Cerebellar nuclear complex (tissue), 1 donor: ENCODE measurements around the gene RANBP1.

Source experiments
- DNase-seq, 2 experiments: peaks; one replicate each; lab custom pipeline; 2025; lab: John Stamatoyannopoulos, UW

Gene RANBP1

DNA sequence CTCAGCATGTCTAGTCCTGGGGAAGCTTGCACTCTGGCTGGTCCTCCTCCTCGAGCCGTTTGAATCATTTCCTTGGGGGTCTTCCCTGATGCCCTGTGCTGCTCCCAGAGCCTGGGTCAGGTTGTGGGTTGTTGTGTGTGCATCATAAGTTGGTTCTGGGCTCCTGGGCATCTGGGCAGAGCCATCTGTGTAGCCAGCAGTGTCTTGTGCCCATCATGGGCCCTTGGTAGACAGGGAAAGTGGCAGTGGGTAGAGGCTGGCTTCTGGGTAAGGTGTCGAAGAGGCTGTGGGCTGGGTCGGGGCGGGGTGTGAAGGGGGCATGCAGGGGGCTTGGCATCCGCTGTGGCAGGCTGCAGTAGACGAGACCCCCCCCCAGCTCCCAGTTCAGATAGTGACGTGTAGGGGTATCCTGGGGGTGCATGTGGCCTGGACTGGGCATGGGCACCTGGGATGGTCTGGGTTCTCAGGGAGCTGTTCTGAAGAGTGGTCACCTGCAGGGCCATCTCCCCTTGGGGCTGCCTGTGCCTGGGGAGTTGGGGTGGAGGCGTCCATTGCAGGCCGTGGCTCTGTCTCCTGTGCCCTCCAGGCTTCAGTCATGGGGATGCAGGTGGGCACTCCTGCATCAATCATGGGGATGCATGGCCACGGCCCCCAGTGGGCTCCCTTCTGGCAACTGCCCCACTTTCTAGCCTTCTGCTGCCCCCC is 8.3 kb downstream of the RANBP1 start:
- no peak for DNase-seq

DNA sequence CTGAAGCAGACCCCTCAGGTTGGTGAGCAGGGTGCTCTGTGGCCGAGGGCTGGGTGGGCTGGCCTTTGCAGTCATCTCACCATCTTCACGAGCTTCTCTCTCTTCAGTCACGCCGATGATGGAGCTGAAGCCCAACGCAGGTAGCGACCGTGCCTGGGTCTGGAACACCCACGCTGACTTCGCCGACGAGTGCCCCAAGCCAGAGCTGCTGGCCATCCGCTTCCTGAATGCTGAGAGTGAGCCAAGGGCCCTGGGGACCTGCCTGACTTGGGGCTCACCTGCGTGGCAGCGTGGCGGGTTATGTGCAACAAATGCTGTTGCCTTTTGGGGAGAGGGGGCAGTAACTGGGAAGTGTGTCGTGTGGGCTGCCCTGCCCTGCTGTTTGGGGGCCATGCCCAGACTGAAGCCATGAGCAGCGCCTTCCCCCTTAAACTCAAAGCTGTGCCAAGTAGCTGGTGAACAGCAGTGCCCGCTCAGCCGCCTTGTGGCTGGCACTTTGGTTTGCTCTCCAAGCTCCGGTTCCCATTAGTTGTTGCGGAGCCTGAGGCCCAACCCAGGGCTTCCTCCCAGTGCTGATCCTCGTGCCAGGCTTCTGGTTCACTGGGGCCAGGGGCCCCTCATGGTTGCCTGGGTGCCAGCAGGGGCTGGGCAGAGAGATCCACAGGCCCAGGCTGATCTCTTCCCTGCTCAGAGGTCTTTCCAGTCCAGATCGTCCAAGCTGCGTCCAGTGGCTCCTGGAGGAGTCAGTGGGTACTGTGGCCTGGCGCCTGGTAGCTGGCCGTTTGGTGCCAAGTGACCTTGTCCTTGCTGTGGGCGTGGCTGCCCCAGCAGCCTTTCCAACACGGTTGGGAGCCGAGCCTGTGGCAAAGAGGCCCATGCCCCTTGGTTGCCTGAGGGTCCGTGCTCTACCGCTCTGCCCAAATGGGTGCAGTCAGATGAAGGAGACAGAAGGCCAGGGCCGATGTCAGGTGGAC is 9.6 kb downstream of the RANBP1 start:
- no peak for DNase-seq

DNA sequence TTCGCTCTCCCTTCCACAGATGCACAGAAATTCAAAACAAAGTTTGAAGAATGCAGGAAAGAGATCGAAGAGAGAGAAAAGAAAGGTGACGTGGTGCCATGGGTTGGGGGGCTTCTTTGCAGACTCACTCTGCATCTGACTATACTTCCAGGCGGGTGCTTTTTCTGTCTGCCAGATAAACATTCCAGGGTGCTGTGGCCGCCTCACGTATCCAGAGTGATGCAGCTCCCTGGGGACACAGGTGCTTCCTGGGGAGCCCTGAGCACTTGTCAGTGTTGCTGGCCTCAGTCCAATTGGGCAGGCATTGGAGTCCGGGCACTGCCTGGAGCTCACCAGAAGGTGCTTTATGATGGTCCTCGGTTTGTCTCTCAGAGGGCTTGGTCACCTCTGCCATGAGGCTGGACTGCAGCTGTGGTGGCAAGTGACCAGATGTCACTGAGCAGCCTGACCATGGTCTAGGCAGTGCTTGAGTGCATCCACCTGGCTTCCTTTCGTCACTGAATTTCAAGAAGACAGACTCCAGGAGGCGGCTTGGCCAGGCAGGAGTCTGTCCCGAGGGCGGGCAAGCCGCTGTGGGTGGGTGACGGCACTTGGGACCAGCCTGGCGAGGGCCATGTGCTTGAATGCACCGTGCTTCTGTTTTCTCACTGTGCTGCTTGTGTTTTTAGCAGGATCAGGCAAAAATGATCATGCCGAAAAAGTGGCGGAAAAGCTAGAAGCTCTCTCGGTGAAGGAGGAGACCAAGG is 10.6 kb downstream of the RANBP1 start:
- no peak for DNase-seq

DNA sequence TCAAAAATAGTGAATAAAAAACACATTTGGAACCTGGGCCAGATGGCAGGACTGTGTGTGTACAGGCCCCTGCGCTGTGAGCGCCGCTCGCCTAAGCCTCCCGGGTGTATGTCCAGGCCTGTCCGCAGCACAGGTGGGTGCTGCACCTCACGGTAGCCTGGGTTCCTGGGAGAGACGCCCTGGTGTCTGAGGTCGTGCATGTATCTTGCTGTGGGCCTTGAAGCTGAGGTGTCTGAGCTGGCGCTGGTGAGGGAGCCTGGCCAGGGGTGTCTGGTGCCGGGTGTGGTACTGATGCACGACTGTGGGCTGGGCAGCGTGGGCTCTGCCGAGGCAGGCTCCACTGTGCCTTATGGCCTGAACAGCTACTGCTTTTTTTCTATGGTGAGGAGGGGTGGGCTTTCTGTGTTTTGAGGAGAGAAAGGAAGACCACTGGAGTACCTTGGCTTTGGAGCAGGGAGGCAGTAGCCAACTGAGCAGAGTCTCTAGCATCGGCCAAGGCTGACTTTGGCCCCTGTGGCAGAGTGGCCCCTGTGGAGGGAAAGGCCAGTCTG is 11.5 kb downstream of the RANBP1 start:
- DNase-seq = no peak

DNA sequence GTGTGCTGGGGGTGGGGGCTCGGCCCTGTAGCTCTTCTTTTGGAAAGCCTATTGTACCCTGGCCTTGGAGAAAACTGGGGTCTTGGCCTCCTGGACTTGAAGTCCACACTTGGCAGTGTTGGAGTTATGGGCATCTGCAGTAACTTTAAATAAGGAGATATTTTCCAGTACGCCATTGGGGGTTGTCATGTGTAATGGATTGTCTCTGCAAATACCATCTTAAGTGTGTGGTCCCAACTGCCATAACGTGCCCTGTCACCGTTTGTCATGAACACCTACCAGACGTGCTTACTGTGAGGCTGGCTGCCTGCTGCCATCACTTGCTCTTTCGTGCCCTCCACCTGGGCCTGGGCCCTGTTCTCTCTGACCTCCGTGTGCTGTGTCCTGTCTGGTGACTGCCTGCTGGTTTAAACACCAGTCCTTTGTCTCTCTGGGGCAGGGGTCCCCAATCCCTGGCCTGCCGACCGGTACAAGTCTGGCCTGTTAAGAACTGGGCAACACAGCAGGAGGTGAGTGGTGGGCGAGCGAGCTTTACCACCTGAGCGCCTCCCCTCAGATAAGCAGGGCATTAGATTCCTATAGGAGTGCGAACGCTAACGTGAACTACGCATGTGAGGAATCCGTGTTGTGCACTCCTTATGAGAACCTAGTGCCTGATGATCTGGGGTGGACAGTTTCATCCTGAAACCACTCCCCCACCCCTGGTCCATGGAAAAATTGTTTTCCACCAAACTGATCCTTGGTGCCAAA is 12.1 kb downstream of the RANBP1 start:
- DNase-seq = no peak

DNA sequence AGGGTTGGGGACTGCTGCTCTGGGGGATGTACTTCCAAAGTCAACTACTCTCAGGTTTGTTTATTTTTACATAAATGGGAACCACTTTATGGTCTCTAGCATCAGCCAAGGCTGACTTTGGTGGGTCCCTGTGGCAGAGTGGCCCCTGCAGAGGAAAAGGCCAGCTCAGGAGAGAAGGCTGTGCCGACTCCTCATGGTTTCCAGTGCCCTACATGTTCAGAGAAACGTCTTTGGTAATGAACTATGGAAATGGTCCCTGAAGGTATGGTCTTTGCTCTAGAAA is 12.7 kb downstream of the RANBP1 start:
- DNase-seq = no peak

DNA sequence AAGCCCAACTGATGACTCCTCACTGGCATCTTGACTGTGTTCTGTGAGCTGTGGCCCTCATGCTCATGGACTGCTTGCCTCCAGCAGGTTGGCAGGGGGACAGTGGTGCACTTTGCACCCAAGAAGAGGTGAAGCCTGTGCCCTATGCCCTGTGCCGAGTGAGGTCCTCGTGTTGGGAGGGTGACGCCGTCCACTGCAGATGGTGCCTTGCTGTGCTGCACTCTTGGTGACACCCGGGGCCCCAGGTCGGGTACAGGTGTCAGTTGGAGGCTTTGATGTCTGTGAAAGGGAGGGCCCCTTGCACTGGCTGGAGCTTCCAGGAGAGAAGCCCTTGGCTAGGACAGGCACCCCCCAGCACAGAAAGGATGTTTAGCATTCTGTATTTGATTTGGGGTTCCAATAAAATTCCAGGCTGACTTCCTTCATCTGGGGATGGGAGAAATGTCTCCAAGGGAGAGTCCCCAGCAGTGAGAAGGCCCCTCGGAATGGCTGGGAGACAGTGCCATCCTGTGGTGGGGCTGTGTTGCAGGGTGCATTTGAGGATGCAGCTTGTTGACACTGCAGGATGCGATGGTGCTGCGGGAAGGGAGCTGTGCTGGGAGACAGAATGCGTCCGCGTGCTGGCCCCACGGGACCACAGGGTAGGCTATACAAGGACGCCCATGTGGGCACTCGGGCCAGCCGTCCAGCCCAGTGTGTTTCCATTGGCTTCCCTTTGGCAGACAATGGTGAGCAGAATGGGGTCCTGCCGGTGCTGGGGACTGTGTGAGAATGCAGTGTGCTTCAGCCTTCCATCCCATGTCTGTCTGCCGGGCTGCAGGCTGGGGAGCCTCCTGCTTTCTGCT is 13.2 kb downstream of the RANBP1 start:
- DNase-seq = no peak

DNA sequence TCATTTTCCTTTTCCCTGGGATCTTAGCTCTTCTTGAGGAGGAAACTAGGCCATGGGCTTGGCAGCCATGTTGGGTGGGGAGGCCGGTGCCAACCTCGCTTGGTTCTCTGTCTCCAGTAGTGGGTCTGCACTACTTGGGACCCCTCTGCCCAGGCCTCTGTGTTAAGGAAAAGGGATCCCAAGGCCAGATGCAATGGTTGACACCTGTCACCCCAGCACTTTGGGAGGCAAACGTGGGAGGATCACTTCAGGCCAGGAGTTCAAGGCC is 13.8 kb downstream of the RANBP1 start:
- no peak for DNase-seq

DNA sequence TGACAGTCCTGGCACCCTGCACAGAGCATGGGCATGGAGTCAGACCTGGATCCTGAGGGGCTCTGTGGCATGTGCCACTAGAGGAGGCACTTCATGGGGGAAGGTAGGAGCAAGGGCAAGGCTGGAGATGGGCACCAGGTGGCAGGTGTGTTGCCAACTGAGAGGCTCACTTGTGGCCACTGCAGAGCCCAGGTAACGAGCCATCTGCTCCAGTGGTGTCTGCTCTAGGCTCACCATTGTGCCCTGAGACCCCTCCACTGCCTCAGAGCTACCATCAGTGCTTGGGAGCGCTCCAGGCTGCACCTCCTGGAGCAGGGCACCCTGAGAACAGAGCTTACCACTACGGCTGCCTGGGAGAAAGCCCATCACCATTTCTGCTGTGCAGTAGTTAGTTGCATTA is 14.4 kb downstream of the RANBP1 start:
- no peak for DNase-seq

DNA sequence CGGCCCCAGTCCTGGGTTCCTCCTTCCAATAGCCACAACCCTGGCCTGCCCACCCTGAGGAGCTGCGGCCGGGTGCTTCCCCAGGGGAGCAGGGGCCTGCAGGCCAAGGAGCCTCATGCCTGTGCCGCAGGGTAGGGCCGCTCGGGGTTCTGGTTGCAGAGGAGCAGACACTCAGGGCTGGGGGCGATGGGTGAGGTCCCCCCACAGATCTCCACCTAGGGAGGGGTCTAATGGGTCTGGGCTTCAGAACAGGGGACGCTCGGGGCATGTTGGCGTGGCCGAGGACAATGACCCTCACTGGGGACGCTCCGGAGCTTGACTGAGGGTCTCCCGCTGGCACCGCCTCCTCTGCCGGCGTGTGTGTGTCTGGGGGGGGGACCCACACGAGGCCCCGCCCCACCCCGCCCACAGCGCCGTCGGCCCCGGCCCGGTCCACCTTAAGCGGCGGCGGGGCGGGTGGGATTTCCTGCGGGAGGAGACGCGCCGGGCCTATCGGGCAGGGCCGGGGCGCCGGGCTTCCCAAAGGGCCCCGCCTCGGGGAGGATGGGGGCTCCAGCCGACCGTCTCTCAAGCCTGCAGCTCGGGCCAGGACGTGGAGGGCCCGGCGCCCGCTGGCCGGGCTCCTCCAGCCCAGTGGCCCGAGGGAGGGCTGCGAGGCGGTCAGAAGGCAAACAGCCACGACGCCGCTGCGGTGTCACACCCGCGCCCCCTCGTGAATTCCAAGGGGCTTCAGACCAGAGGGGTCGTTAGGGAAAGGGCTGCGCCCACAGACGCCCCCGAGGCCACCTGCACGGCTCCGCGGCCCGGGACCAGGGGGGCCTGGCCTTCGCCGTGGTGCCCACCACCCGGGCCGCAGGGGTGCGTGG is 15.1 kb downstream of the RANBP1 start:
- peak in 1 of 2 experiments; percentile 48 for DNase-seq

DNA sequence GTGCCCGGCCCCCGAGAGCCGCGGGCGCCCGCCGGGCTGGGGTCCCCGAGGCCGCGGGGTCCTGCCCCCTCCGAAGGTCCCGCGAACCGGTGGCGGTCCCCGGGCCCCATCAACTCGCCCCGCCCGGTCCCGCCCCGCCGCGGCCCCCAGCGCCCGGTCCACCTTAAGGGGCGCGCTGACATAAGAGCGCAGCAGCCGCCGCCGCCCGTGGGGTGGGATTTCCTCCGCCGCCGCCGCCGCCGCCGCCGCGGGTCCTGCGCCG is 15.6 kb downstream of the RANBP1 start, which contains the start of gene ZDHHC8:
ZDHHC8 (plus strand) TSS at position 208 of the 262 bp plus-strand sequence. CDS start 144 bp downstream, outside the sequence.
- no peak for DNase-seq

DNA sequence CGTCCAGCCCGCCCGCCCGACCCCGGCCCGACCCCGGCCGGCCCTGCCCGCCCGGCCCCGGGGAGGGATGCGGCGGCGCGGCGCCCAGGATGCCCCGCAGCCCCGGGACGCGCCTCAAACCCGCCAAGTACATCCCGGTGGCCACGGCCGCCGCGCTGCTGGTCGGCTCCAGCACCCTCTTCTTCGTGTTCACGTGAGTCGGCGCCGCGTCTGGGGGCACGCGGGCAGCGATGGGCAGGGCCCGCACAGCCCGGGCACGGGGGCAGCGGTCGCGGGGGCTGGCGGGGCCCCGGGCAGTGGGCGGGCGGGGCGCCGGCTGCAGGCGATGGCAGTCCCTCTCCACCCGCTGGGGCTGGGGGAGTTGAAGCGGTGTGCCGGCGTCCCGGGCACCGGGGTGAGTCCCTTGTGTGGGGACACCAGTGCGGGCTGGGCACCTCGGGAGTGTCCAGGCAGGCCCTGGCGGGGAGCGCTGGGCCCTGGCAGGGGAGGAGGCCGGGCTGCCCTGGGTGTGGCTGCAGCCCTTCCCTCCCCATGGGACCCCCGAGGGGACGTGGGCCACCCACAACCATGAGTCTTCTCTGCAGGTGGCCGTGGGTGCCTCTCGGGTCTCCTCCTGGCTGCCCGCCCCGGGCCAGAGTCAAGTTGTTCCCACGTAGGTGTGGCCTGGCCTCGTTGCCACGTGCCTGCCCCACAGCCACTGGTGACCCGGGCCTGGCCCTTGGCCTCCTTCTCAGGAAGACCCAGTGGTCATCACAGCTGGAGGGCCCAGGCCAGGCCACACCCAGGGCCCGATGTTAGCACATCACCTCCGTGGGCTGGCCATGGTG is 16.2 kb downstream of the RANBP1 start:
- DNase-seq = no peak

DNA sequence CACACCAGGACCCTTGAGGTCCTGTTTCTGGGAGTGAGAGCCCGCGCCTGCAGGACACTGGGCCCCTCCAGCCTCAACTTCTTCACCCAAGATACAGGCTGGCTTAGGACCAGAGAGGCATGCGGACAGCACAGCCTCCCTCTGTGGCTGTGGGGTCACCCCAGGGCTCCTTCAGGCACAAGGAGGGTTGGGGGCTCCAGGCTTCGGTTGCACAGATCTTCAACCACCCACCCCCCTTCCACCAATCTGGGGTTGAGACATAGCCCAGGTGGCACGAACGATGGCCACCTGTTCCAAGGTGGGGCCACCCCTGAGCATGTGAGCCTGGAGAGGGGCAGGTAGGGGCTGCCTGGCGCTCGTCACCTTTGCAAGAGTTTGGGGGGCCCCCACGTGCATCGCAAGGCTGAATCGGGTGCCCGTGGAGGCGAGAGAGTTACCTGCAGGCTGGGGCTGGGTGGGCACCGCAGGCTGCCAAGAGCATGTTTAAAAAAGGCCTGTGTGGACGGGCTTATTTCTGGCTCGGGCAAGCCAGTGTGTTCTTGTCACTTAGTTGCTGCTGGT is 16.9 kb downstream of the RANBP1 start:
- no peak for DNase-seq

DNA sequence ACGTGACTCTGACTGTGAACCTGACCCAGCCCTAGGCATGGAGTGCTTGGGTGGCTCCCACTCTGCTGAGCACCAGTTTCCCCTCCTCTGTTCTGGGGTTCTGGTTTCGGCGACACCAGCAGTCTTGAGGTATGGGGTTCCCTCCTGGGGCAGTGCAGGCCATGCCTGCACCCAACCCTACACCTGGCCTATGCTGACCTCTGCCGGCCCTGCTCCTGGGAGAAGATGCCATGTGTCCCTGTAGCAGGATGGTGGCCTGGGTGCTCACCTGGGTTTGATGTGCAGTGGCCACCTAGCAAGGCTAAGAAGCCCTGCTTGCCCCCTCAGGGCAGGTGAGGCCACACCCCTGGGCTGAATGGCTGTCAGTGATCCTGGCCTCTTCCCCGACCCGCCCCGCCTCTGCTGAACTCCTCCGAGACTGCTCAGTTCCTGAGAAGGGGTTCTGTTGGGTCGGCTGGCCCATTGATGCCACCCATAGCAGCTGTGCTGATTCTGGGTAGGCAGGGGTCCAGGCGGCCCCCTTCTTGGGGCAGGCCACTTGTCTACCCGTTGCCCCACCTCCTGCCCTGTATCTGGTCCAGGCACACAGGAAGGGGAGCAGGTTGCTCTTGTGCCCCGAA is 18.1 kb downstream of the RANBP1 start:
- DNase-seq = no peak

DNA sequence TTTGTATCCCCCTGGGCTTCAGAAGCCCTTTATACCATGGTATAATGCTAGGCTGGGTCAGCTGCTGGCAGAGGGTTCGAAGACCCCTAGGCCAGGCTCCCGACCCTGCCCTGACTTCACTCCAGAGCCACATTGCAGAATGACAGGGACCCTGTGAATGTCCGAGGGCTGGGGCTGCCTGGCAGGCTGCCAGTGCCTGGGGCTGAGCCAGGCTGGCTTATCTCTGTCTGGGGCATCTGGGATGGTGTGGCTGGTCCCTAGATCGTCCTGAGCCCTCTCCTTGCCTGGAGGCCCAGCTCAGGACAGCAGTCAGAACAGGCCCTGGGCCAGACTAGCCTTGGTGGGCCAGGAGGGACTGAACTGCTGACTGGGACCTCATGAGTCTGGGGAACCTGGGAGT is 19.4 kb downstream of the RANBP1 start:
- DNase-seq = no peak

DNA sequence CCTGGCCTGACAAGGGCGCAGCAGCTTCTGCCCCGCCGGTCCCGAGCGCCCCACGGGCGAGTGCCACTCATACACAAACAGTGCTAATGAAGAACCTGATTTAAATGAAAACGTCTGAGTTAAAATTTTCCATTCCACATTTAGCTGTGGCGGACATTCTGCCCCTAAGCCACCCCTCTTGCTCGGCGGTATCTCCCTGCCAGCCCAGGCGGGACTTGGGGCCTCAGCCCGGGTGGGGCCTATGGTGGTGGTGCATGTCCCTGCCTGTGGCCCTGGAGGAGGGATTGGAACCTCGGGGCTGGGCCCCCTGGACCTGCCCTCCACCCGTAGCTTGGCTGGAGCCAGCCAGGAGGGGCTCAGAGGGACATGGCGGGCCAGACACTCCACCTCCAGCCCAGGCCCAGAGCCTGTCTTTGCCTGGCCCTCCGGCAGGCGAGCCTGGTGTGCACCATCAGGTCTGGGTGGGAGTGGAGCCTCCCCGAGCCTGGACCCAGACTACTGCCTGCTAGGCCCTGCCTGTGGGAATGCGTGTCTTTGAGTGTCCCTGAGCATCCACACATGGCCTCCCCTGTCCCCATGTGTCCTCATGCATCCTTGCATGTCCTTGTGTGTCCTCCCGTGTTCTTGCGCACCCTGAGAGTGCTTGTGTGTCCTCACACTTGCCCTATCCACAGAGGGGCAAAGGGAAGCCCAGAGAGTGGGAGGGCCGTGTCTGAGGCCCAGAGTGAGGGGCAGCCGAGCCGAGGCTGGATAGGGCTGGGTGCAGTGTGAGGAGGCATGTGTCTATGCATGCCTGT is 20.1 kb downstream of the RANBP1 start:
- DNase-seq = no peak

DNA sequence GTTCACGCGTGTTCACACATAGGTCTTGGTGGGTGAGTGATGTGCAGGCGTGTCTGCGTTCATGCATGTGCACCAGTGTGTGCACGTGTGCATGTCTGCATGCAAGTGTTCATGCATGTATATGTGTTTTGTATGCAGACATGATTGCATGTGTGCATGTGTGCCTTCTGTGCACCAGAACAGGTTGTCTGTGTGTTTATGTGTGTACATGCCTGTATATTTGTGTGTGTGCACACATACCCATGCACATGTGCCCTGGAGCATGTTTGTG is 20.6 kb downstream of the RANBP1 start:
- DNase-seq = no peak

DNA sequence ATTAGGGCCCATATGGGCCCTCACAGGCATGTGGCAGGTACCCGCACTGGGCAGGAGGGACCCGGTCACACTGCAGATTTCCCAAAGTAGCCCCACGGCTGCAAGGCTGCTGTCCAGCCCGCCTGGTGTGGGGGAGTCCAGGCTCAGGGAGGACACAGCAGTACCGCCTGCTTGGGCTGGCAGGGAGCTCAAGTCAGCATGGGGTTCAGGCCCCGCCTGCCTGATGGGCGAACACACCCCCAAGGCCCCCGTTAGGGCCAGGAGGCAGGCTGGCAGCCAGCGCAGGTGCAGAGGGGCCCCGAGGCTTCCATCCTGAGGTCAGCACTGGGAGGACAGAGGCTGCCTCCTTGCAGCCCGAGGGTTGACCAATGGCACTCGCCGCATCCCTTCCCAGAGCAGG is 21.2 kb downstream of the RANBP1 start:
- no peak for DNase-seq
